Measurements from ENCODE around the gene SPATA24.

DNA sequence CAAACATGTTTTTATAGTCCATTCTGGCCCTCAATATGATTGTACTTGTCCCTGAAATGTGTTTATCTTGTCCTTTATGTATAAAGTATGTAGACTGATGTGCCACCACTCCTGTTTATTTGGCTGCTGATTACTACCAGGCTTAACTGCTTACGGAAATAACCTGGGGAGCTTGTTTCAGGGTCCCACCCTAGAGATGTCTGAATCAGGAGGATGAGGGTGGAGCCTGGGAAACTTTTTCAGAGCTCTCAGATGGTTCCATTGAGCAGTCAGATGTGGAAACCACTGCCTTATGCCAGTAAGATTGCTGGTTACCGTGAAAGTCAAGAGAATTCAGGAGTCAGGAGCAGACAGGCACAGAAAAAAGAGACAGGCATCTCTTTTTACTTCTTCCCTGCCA, 40.0 kb downstream of the SPATA24 start:
- TF ChIP-seq, protein P1, sequence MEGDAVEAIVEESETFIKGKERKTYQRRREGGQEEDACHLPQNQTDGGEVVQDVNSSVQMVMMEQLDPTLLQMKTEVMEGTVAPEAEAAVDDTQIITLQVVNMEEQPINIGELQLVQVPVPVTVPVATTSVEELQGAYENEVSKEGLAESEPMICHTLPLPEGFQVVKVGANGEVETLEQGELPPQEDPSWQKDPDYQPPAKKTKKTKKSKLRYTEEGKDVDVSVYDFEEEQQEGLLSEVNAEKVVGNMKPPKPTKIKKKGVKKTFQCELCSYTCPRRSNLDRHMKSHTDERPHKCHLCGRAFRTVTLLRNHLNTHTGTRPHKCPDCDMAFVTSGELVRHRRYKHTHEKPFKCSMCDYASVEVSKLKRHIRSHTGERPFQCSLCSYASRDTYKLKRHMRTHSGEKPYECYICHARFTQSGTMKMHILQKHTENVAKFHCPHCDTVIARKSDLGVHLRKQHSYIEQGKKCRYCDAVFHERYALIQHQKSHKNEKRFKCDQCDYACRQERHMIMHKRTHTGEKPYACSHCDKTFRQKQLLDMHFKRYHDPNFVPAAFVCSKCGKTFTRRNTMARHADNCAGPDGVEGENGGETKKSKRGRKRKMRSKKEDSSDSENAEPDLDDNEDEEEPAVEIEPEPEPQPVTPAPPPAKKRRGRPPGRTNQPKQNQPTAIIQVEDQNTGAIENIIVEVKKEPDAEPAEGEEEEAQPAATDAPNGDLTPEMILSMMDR (conservative IDR thresholded peaks at IDR 0.05 in 1 of 2, IDR thresholded peaks at IDR 0.05 in 1 of 2; ENCODE audit: low read depth in 1 of 2, low read length in 2 of 2), result no peak
- no peak for TF ChIP-seq EZH2 (IDR thresholded peaks at IDR 0.05; ENCODE audit: low read length, missing control alignments)

Data from fibroblast of lung (primary cell).